ENCODE measurements around the gene ZNF451. TPM values are rescaled to one million over a fixed set of nuclear protein-coding genes. Genes with fewer than 3 reads are reported as not detected.

ZNF451 gene
- total and polyA plus RNA-seq, 2 donors (not counting 3 experiments of a cell fraction or from before 2014, with no cell fraction given): 9.9 to 64.4 TPM

- dilution Hi-C loops (cut with MboI; ENCODE audit: extremely low pct_ligation_motif_present, low sequenced_read_pairs) (no loop called here), intact Hi-C loops (cut with micrococcal nuclease) (no loop called here)
- Histone ChIP-seq H3K27me3 (ENCODE audit: control insufficient read depth in 2 of 2, insufficient read depth in 2 of 2, low read length in 2 of 2) (no peaks in the 10 kb centered on the region), H3K4me2 (ENCODE audit: insufficient read depth, low read length) (no peak overlapping the region), H4K20me1 (replicated peaks; ENCODE audit: control insufficient read depth, extremely low read depth, insufficient read depth, low read length) (no peaks in the 10 kb centered on the region), H3K9ac (replicated peaks; ENCODE audit: extremely low read depth, insufficient read depth, low read length) (no peak overlapping the region), H2AFZ (ENCODE audit: low read depth, low read length) (no peak overlapping the region), H3K27ac (ENCODE audit: insufficient read depth, low read depth, low read length) (no peak overlapping the region), H3K4me3 (replicated peaks in 1 of 3; ENCODE audit: insufficient read depth in 1 of 3, low read depth in 1 of 3, low read length in 3 of 3) (no peak overlapping the region), H3K79me2 (ENCODE audit: control insufficient read depth, insufficient read depth, low read length) (peaks cover 3% of the 10 kb centered on the region), H3K9me3 (replicated peaks; ENCODE audit: control insufficient read depth, insufficient read depth, low read length) (no peaks in the 10 kb centered on the region), H3K9me1 (replicated peaks; ENCODE audit: control insufficient read depth, extremely low read depth, insufficient read depth, low read length) (no peaks in the 10 kb centered on the region), H3K4me1 (ENCODE audit: control insufficient read depth, extremely low read depth, insufficient read depth, low read length) (no peaks in the 10 kb centered on the region), H3K36me3 (ENCODE audit: control insufficient read depth in 2 of 2, extremely low read depth in 1 of 2, insufficient read depth in 2 of 2, low read length in 2 of 2) (no peaks in the 10 kb centered on the region)
- TF ChIP-seq GATA2 (IDR thresholded peaks at IDR 0.05; ENCODE audit: insufficient read depth, insufficient read length, low read depth, low read length) (no peak), FOS (IDR thresholded peaks at IDR 0.05; ENCODE audit: borderline replicate concordance, insufficient read depth, low read length) (no peak), CTCF (IDR thresholded peaks at IDR 0.05; ENCODE audit: extremely low read depth in 1 of 2, insufficient read depth in 1 of 2, low read depth in 1 of 2, low read length in 2 of 2) (no peak), MYC (IDR thresholded peaks at IDR 0.05; ENCODE audit: low read depth, low read length) (no peak), JUN (IDR thresholded peaks at IDR 0.05; ENCODE audit: borderline replicate concordance, insufficient read depth, insufficient read length, low read depth) (no peak), POLR2A (IDR thresholded peaks at IDR 0.05; ENCODE audit: low read depth, low read length) (no peak), POLR2AphosphoS5 (IDR thresholded peaks at IDR 0.05; ENCODE audit: insufficient read depth, low read depth, low read length) (no peak), EZH2 (IDR thresholded peaks at IDR 0.05; ENCODE audit: borderline replicate concordance, low read depth, low read length, severe bottlenecking) (no peak), MAX (IDR thresholded peaks at IDR 0.05; ENCODE audit: insufficient read depth, insufficient read length) (no peak)
- FAIRE-seq (no peak), DNase-seq (ENCODE audit: low read depth, low spot score) (no peak)
- ChIA-PET CTCF (interaction anchor here (1.3 to 2.2 kb wide), 4 partner anchors 13 to 305 kb away, joined by 4 to 8 read pairs (median 4); partner anchors contain the start of gene RAB23), POLR2A (no interaction called here)
- no TSS peak for BruUV-seq (replicated peaks)
Measured at GRCh38 chr6:57207872-57208271, 117.9 kb downstream of the ZNF451 start.
